SK-N-SH treated with all-trans-retinoic acid at 6 μM for 48 hours (cell line): ENCODE results near the gene TCTN1.

Experiments used
- ATAC-seq: fragments of 200-7000 bp; cut with Tn5 transposase; 3 replicates; pipeline ENCODE4 v1.9.1; 2020; ENCODE audit warnings: mild to moderate bottlenecking, moderate library complexity
- ARNTL ChIP-seq: fragments of 450-650 bp; formaldehyde crosslinking; IDR thresholded peaks from 2 replicates; pipeline ENCODE4 v1.5.0; 2020; ENCODE audit warnings: low read depth, mild to moderate bottlenecking, moderate library complexity, borderline replicate concordance
- BACH2 ChIP-seq: fragments of 250-450 bp; sonication (Bioruptor Pico); IDR thresholded peaks from 2 replicates; pipeline ENCODE4 v1.9.0; 2021; ENCODE audit warnings: mild to moderate bottlenecking, borderline replicate concordance
- CREB5 ChIP-seq: fragments of 250-450 bp; sonication (Bioruptor Pico); IDR thresholded peaks from 2 replicates; pipeline ENCODE4 v1.5.1; 2020; ENCODE audit warnings: low read depth, mild to moderate bottlenecking, moderate library complexity
- CSDC2 ChIP-seq: fragments of 250-450 bp; sonication (Bioruptor Pico); IDR thresholded peaks from 2 replicates; pipeline ENCODE4 v1.5.0; 2020; ENCODE audit warnings: mild to moderate bottlenecking, moderate library complexity
- CSRNP3 ChIP-seq: fragments of 250-450 bp; sonication (Bioruptor Pico); IDR thresholded peaks from 2 replicates; pipeline ENCODE4 v1.5.1; 2021; ENCODE audit warnings: mild to moderate bottlenecking, moderate library complexity
- GLIS3 ChIP-seq: fragments of 250-450 bp; sonication (Bioruptor Pico); IDR thresholded peaks from 2 replicates; pipeline ENCODE4 v1.5.0; 2020; ENCODE audit warnings: mild to moderate bottlenecking, moderate library complexity
- ISL1 ChIP-seq: fragments of 250-450 bp; sonication (Bioruptor Pico); IDR thresholded peaks from 2 replicates; pipeline ENCODE4 v2.1.2; 2022; ENCODE audit warnings: mild to moderate bottlenecking, moderate library complexity
- OSR1 ChIP-seq: fragments of 250-450 bp; sonication (Bioruptor Pico); IDR thresholded peaks from 2 replicates; pipeline ENCODE4 v1.8.0; 2022; ENCODE audit warnings: moderate library complexity, mild to moderate bottlenecking, inconsistent platforms
- PATZ1 ChIP-seq: fragments of 250-450 bp; sonication (Bioruptor Pico); IDR thresholded peaks from 2 replicates; pipeline ENCODE4 v1.8.0; 2020; ENCODE audit warnings: mild to moderate bottlenecking, moderate library complexity, borderline replicate concordance
- POU6F1 ChIP-seq: fragments of 250-450 bp; sonication (Bioruptor Pico); IDR thresholded peaks from 2 replicates; pipeline ENCODE4 v1.8.0; 2021; ENCODE audit warnings: low read depth, mild to moderate bottlenecking, moderate library complexity, borderline replicate concordance
- PPARA ChIP-seq: fragments of 250-450 bp; sonication (Bioruptor Pico); IDR thresholded peaks from 2 replicates; pipeline ENCODE4 v1.5.0; 2020; ENCODE audit warnings: mild to moderate bottlenecking, borderline replicate concordance
- RARB ChIP-seq: fragments of 250-450 bp; sonication (Bioruptor Pico); IDR thresholded peaks from 2 replicates; pipeline ENCODE4 v1.8.0; 2021; ENCODE audit warnings: mild to moderate bottlenecking, moderate library complexity
- TCF4 ChIP-seq: fragments of 250-450 bp; sonication (Bioruptor Pico); IDR thresholded peaks from 2 replicates; pipeline ENCODE4 v1.8.0; 2021; ENCODE audit warnings: mild to moderate bottlenecking, moderate library complexity, borderline replicate concordance
- TOX ChIP-seq: fragments of 250-450 bp; sonication (Bioruptor Pico); IDR thresholded peaks from 2 replicates; pipeline ENCODE4 v1.8.0; 2021; ENCODE audit warnings: mild to moderate bottlenecking, moderate library complexity, borderline replicate concordance
- TSHZ2 ChIP-seq: fragments of 250-450 bp; sonication (Bioruptor Pico); IDR thresholded peaks from 2 replicates; pipeline ENCODE4 v1.5.0; 2020; ENCODE audit warnings: mild to moderate bottlenecking, moderate library complexity
- ZC3H10 ChIP-seq: fragments of 250-450 bp; sonication (Bioruptor Pico); IDR thresholded peaks from 2 replicates; pipeline ENCODE4 v1.5.1; 2021; ENCODE audit warnings: mild to moderate bottlenecking, moderate library complexity
- ZFP3 ChIP-seq: fragments of 250-450 bp; sonication (Bioruptor Pico); IDR thresholded peaks from 2 replicates; pipeline ENCODE4 v1.5.0; 2020; ENCODE audit warnings: mild to moderate bottlenecking, moderate library complexity
- ZFP30 ChIP-seq: fragments of 450-650 bp; formaldehyde crosslinking; IDR thresholded peaks from 2 replicates; pipeline ENCODE4 v1.5.0; 2022; ENCODE audit warnings: mild to moderate bottlenecking, moderate library complexity
- ZNF565 ChIP-seq: fragments of 450-650 bp; formaldehyde crosslinking; conservative IDR thresholded peaks from 2 replicates; pipeline ENCODE4 v1.5.0; 2020; ENCODE audit warnings: low read depth, mild to moderate bottlenecking, moderate library complexity
- ZNF70 ChIP-seq: fragments of 450-650 bp; formaldehyde crosslinking; IDR thresholded peaks from 2 replicates; pipeline ENCODE4 v1.5.0; 2020; ENCODE audit warnings: mild to moderate bottlenecking, moderate library complexity
- ZNF8 ChIP-seq: fragments of 450-650 bp; formaldehyde crosslinking; IDR thresholded peaks from 2 replicates; pipeline ENCODE4 v1.5.0; 2020; ENCODE audit warnings: mild to moderate bottlenecking, moderate library complexity

The TCTN1 gene

GRCh38 chr12:110613071-110613770 is 708 bp upstream of the TCTN1 start (continued):
- no peak for TF ChIP-seq TSHZ2 (CRISPR knock-in tag)
- TF ChIP-seq, all 23 proteins: peak for 0

GRCh38 chr12:110615171-110615570 is 1.2 kb downstream of the TCTN1 start:
- TF ChIP-seq ZFP30 (CRISPR knock-in tag): no peak
- TF ChIP-seq BACH2 (CRISPR knock-in tag): no peak
- TF ChIP-seq ISL1 (CRISPR knock-in tag): no peak
- ATAC-seq: no peak

GRCh38 chr12:110616471-110617115 is 2.7 kb downstream of the TCTN1 start:
- no peak for ATAC-seq
- TF ChIP-seq ZC3H10: no peak
- TF ChIP-seq ZNF8 (CRISPR knock-in tag): no peak
- TF ChIP-seq POU6F1 (CRISPR knock-in tag): no peak
- TF ChIP-seq ZNF70 (CRISPR knock-in tag): no peak
- no peak for TF ChIP-seq GLIS3 (CRISPR knock-in tag)
- no peak for TF ChIP-seq CSRNP3
- TF ChIP-seq CSDC2: no peak
- TF ChIP-seq TOX: no peak
- TF ChIP-seq ISL1 (CRISPR knock-in tag): no peak
- TF ChIP-seq PATZ1 (CRISPR knock-in tag): no peak
- no peak for TF ChIP-seq OSR1 (CRISPR knock-in tag)
- no peak for TF ChIP-seq TCF4

- no peak for TF ChIP-seq CSDC2
- TF ChIP-seq RARB (CRISPR knock-in tag): no peak
- TF ChIP-seq ZFP3 (CRISPR knock-in tag): no peak
- TF ChIP-seq CREB5 (CRISPR knock-in tag): no peak
- no peak for TF ChIP-seq ZNF565 (CRISPR knock-in tag)
- no peak for TF ChIP-seq ZNF70 (CRISPR knock-in tag)
- TF ChIP-seq ARNTL (CRISPR knock-in tag): no peak
- no peak for TF ChIP-seq GLIS3 (CRISPR knock-in tag)
- no peak for TF ChIP-seq PPARA (CRISPR knock-in tag)
- TF ChIP-seq POU6F1 (CRISPR knock-in tag): no peak
- TF ChIP-seq BACH2 (CRISPR knock-in tag): no peak
- TF ChIP-seq TCF4: no peak
- no peak for TF ChIP-seq ZFP30 (CRISPR knock-in tag)
- TF ChIP-seq TOX: no peak
- TF ChIP-seq TSHZ2 (CRISPR knock-in tag): no peak
- no peak for TF ChIP-seq ZC3H10
- ATAC-seq: no peak
Measured at GRCh38 chr12:110619534-110619953, 5.6 kb downstream of the TCTN1 start.
